Adrenal gland (tissue), 12 donors: ENCODE results near the gene SH3BP2. TPM values are rescaled to one million over a fixed set of nuclear protein-coding genes. Genes with fewer than 3 reads are reported as not detected.

Source experiments
- DNase-seq, 7 donors: peaks; one replicate each; pipeline ENCODE4 v3.0.0-alpha.2; 2019 to 2020
- H3K27ac ChIP-seq, 5 donors: fragments of 200-600 bp; sonication (generic) in 4 of 5; 1 replicate in 3 of 5; 2 replicates in 2 of 5; pipeline versions ENCODE4 v1.5.1 to v1.8.0; 2016 to 2020; ENCODE audit warnings: mild to moderate bottlenecking in 1 of 5
- H3K27me3 ChIP-seq: fragments of 200-600 bp; 2 replicates; pipeline ENCODE4 v1.8.0; 2021
- H3K36me3 ChIP-seq, 2 donors: fragments of 200-600 bp; replicated peaks in 1 of 2; 1 replicate in 1 of 2; 2 replicates in 1 of 2; pipeline versions ENCODE4 v1.5.1 to v1.8.0; 2018 to 2022
- H3K4me1 ChIP-seq, 2 donors: fragments of 200-600 bp; replicated peaks in 1 of 2; 1 replicate in 1 of 2; 2 replicates in 1 of 2; pipeline versions ENCODE4 v1.5.1 to v1.8.0; 2018 to 2021
- H3K4me3 ChIP-seq, 4 donors: fragments of 200-600 bp; sonication (generic) in 3 of 4; one replicate each; pipeline ENCODE4 v1.5.1; 2016 to 2018
- H3K9me3 ChIP-seq, 3 donors: fragments of 200-600 bp; sonication (generic) in 1 of 3; replicated peaks in 1 of 3; 1 replicate in 2 of 3; 2 replicates in 1 of 3; pipeline versions ENCODE4 v1.5.1 to v1.8.0; 2016 to 2021
- CTCF ChIP-seq, 6 experiments: fragments of 450-650 bp in 4 of 6; fragments of 200-600 bp in 2 of 6; sonication (generic) in 1 of 6; IDR thresholded peaks; 1 replicate in 5 of 6; 2 replicates in 1 of 6; pipeline versions ENCODE4 v1.5.1 to v1.8.0; 2016 to 2021; ENCODE audit warnings: antibody characterized with exemption in 6 of 6, mild to moderate bottlenecking in 2 of 6, moderate library complexity in 1 of 6
- POLR2A ChIP-seq, 2 donors: fragments of 450-650 bp; IDR thresholded peaks; one replicate each; pipeline ENCODE4 v1.6.1; 2017; ENCODE audit warnings: antibody characterized with exemption in 2 of 2, mild to moderate bottlenecking in 2 of 2, moderate library complexity in 1 of 2
- WGBS, 4 donors: extraction: QIAGEN DNeasy Blood & Tissue Kit in 2 of 4; methylation state at CpG; one replicate each; pipeline versions ENCODE4 v1.1.5 to v1.1.7; 2013 to 2017; 5-methylcytosine and 5-hydroxymethylcytosine counted together
- intact Hi-C, 2 donors: fragments of 100-400 bp; cut with DNase I; formaldehyde crosslinking; loops; one replicate each; pipeline versions ENCODE4 v1.14.1 to v1.15.0; 2022 to 2023
- polyA plus RNA-seq, 3 donors: library from polyadenylated mRNA; stranded (reverse); fragments of 200-250 nt in 2 of 3; fragments of 350-450 nt in 1 of 3; fragmentation: Illumina TruSeq in 1 of 3; extraction: RNeasy Lipid Tissue Mini Kit (QIAGEN cat#74804) in 1 of 3; gene quantifications; one replicate each; pipeline ENCODE4 v1.2.3, GENCODE V29; 2013 to 2014
- total RNA-seq, 9 donors: library from RNA; depleted of rRNA in 4 of 9; stranded (reverse); fragments of >200 nt in 4 of 9; fragments of 120-200 nt in 1 of 9; fragmentation: NEBNext Ultra II Directional in 1 of 9; extraction: Animal tissue kit (Norgen Biotek cat#: 25700) in 1 of 9; gene quantifications; one replicate each; pipeline versions ENCODE4 v1.1.0 to v1.2.4, GENCODE V29; 2013 to 2023
- donor health status: healthy with polysubstance abuse.
- donor health status: Bipolar disorder and iron deficiency.
- donor health status: DM: yes; HTN: yes; CAD: no.
- donor health status: DM: no; HTN: no; CAD: no.
- donor health status: DM: no; HTN: no; CAD: no.
- donor health status: DM: yes; HTN: yes; CAD: no.

SH3BP2 gene
- total and polyA plus RNA-seq, 12 donors, result 7.7 to 160 (median 36.3) TPM

GRCh38 chr4:2871466-2871865 lies 78.6 kb downstream of the SH3BP2 start:
- Histone ChIP-seq H3K4me1 (peaks cover 27 to 88% of the 10 kb centered on the region in 2 donors), H3K36me3 (peaks cover 0 to 8% of the 10 kb centered on the region in 2 donors), H3K27ac (no peak overlapping the region), H3K9me3 (no peaks in the 10 kb centered on the region), H3K4me3 (no peak overlapping the region), H3K27me3 (no peaks in the 10 kb centered on the region)
- TF ChIP-seq POLR2A (IDR thresholded peaks at IDR 0.05) (no peak), CTCF (IDR thresholded peaks at IDR 0.05) (no peak)
- no peak for DNase-seq
- 51 to 71% (median 60%) methylated on average over 4 of the region's 4 CpGs for WGBS, 4 donors
- intact Hi-C loops, result no loop called here

GRCh38 chr4:2871911-2872310 lies 79.0 kb downstream of the SH3BP2 start:
- H3K36me3 ChIP-seq, result peaks cover 0 to 12% of the 10 kb centered on the region in 2 donors
- peaks cover 27 to 84% of the 10 kb centered on the region in 2 donors for H3K4me1 ChIP-seq
- H3K9me3 ChIP-seq, result no peaks in the 10 kb centered on the region
- no peak for TF ChIP-seq CTCF (IDR thresholded peaks at IDR 0.05)
- TF ChIP-seq POLR2A (IDR thresholded peaks at IDR 0.05), result no peak
- no peak overlapping the region for H3K4me3 ChIP-seq
- H3K27me3 ChIP-seq, result no peaks in the 10 kb centered on the region
- intact Hi-C loops, result no loop called here
- WGBS, 4 donors, result 43 to 54% (median 53%) methylated on average over 2 of the region's 2 CpGs
- no peak for DNase-seq
- no peak overlapping the region for H3K27ac ChIP-seq

- 71 to 81% (median 77%) methylated on average over 1 of the region's 1 CpG for WGBS, 4 donors
- Histone ChIP-seq H3K9me3 (no peaks in the 10 kb centered on the region), H3K4me3 (no peak overlapping the region), H3K27ac (no peak overlapping the region), H3K36me3 (peaks cover 0 to 16% of the 10 kb centered on the region in 2 donors), H3K4me1 (peaks cover 27 to 71% of the 10 kb centered on the region in 2 donors), H3K27me3 (no peaks in the 10 kb centered on the region)
- no peak for TF ChIP-seq POLR2A (IDR thresholded peaks at IDR 0.05)
- TF ChIP-seq CTCF (IDR thresholded peaks at IDR 0.05), result no peak
- DNase-seq, result no peak
- intact Hi-C loops, result no loop called here
These were observed 80.4 kb downstream of the SH3BP2 start for GRCh38 chr4:2873329-2873728.

GRCh38 chr4:2874861-2875260 lies 82.0 kb downstream of the SH3BP2 start:
- Histone ChIP-seq H3K27me3 (no peaks in the 10 kb centered on the region), H3K4me1 (peaks cover 21 to 57% of the 10 kb centered on the region in 2 donors), H3K27ac (no peak overlapping the region), H3K36me3 (peaks cover 0 to 21% of the 10 kb centered on the region in 2 donors), H3K4me3 (no peak overlapping the region), H3K9me3 (no peaks in the 10 kb centered on the region)
- intact Hi-C loops, result no loop called here
- no peak for DNase-seq
- no peak for TF ChIP-seq POLR2A (IDR thresholded peaks at IDR 0.05)
- no peak for TF ChIP-seq CTCF (IDR thresholded peaks at IDR 0.05)
- WGBS, 4 donors, result 93 to 98% (median 93%) methylated on average over 7 of the region's 7 CpGs
